ENCODE data around the gene SERPINB8. TPM values are rescaled to one million over a fixed set of nuclear protein-coding genes. Genes with fewer than 3 reads are reported as not detected.

Gene SERPINB8
- total RNA-seq, 1 donor from 2014 or later = 22.0 TPM

DNA sequence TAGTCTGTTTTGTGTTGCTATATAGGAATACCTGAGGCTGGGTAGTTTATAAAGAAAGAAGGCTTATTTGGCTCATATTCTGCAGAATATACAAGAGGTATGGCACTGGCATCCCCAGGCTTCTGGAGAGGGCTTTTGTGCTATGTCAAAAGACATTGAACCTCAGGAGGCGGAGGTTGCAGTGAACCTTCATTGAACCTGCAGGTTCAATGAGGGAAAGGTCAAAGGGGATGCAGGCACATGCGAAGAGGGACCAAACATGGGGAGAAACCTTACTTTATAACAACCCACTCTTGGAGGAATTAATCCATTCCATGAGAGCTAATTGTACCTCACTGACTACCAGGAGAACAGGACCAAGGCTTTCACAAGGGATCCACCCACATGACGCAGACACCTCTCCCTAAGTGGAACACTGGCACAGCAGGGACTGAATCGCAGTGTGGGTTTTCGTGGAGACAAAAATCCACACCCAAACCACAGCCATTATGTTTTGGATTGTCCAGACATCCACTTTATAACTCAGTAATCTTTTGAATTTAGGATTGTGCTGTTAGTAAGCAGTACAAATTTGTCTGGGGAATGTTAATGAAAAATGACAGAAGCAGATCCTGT, 4.1 kb upstream of the SERPINB8 start:
- no peak for DNase-seq (ENCODE audit: low spot score)

DNA sequence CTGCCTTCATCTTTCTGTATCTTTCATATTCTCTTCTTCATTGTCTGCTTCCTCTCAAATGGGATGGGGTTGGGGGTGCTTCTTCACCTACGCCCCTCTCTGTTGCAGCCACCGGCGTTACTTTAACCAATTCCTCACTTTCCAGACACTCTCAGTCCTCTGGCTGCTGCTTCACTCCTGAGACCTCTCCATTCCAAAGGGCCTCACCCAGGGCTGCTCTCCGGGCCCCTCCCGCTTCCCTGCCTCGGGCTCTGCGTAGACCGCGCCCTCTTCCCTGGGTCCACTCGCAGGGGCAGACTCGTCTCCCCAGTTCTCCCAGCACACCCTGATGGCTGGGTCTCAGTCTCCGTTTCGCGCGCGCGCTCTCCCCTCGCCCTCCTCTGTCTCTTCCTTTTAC, 926 bp downstream of the SERPINB8 start:
- DNase-seq (ENCODE audit: low spot score) = peak; percentile 62

DNA sequence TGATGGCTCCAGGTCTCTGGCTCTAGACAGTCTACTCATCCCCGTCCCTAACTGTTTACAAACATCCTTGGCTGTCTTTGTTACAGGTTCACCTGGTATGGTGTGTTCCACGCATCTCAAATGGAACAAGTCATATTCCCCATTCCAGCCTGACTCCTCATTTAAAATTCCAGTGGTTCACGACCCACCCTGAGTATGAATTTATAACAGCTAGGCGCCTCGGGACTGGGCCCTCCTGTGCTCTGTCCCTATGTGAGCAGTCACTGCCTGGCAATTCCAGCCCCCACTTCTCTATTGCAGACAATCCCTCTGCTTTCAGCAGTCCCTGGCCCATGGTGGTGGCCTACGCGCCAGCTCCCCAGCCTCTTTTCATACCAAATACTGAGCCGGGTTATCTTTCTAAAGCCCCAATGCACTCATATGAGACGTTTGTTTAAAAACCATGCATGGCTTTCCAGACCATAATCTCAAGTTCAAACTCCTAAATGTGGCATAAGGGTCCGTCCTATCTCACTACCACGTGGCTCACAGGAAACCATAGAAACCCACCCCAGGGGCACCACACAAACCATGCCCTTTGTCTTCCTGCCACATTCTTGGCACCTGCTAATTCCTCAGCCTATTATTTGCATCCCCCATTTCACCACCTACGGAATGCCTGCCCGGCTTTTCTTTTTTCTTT, 1.6 kb downstream of the SERPINB8 start:
- no peak for DNase-seq (ENCODE audit: low spot score)

DNA sequence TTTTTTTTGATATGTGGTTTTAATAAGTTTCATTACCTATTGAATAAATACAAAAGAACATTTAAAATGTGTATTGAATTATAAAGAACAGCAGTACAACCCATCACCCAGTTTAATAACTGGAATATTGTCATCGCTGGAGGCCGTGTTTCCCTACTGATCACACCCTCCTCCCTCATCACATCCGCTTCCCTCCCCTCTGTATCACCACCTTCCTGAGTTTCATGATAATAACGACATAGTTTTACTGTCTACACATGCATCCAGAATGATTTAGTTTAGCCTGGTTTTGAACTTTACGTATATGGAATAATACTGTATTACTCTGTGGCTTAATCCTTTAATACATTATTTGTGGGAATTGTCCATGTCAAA, 2.1 kb downstream of the SERPINB8 start:
- no peak for DNase-seq (ENCODE audit: low spot score)

DNA sequence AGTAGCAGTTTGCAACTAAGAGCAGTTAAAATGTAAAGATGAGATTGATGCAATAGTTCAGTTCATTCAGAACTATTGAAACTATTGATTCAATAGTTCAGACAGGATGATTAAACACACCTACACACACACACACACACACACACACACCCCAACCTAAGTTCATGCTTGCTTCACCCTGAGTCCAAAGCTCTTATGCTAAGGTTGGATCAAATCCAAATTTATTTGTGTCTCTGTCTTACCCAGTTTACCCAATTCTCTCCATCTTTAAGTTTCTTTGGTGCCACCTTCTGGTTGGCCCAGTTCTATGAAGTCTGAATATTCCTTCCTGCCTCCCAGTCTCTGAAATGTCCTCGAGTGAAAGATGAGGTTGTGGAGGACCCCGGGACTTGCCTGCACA, 5.1 kb downstream of the SERPINB8 start:
- DNase-seq (ENCODE audit: low spot score) = no peak

DNA sequence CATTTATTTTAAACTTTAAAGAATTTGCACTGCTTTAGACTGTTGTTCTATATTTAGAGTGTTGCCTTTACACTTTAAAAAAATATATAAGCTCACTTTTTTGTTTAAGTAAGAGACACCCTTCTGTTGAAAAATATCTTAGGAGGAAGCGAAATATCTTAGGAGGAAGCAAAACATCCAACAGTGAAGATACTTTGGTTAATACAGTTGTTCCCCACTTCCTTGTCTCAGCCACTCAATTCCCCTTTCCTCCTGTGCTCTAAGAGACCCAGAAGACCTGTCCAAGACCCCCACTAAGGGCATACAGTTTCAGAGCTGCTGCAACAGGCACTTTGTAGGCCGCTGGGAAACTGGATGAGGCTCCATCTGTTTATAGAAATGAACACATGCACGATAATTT, 5.7 kb downstream of the SERPINB8 start:
- no peak for DNase-seq (ENCODE audit: low spot score)

DNA sequence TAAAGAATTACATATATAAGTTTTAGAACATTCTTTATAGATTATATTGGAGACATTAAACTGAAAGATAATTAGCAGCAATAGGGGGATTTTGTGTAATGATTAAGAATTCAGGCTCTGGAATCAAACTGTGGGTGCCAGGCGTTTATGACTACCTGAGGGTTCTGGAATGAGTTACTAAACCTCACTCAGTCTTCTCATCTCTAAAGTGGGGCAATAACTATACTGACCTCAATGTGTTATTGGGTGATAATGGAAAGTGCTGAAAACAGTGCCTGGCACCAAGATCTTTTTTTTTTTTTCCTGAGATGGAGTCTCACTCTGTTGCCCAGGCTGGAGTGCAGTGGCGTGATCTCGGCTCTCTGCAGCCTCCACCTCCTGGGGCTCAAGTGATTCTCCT, 7.2 kb downstream of the SERPINB8 start:
- DNase-seq (ENCODE audit: low spot score) = no peak

DNA sequence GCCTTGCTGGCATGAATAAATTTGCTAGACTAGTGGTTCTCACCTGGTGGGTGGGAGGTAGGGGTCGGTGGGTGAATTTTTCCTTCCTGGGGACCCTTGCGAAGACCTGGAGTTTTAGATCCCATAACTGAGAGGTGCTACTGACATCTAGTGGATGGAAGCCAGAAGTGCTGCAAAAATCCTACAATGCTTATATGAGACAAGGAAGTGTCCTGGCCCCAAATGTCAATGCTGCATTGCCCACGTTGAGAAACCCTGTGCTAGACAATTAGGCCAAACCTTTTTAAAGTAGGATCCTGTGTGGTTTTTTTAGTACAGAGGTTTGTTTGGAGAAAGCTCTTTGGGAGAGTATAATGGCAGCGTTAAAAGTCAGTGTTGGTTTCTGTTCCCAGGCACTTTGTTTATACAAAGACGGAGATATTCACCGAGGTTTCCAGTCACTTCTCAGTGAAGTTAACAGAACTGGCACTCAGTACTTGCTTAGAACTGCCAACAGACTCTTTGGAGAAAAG, 9.6 kb downstream of the SERPINB8 start:
- DNase-seq (ENCODE audit: low spot score) = peak; percentile 68

DNA sequence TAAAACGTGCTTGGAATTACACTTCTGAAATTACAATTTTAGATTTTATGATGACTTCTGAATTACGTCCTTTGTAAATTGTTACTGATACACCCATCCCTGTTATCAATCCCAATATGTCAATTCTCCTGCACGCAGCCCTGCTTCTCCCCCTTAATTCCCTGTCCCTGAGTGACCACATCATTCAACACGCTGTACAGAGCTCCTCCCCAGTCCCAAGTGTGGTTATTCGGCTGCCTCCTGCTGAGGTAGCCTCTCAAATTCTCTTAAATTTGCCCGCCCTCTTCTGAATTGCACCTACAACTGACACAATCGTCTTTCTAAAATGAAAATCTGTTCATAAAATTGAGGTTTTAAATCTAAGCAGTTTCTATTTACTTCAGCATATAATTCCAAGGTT, 10.1 kb downstream of the SERPINB8 start:
- no peak for DNase-seq (ENCODE audit: low spot score)

DNA sequence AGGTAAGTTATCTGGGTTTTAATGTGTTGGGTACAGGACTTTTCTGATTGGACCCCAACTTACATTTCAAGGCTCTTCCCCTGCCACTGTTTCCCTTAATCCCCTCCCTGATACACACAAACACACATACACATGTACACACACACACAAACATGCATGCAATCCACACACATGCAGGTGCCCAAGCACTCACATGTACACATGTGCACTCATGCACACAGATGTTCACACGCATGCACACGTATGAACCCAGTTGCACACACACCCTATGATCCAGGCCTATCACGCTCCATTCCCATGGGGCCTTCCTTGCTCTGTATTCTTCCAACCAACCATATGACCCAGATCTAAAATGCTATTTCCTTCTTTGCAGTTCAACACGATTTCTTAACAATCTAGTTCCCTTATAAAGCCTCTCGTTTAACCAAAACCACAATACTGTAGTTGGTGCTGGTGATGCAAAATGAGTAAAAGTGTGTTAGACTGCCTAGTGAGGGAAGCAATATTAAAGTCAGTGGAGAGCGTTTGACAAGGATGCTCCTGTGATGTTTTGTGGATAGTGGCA, 11.1 kb downstream of the SERPINB8 start:
- DNase-seq (ENCODE audit: low spot score) = no peak

DNA sequence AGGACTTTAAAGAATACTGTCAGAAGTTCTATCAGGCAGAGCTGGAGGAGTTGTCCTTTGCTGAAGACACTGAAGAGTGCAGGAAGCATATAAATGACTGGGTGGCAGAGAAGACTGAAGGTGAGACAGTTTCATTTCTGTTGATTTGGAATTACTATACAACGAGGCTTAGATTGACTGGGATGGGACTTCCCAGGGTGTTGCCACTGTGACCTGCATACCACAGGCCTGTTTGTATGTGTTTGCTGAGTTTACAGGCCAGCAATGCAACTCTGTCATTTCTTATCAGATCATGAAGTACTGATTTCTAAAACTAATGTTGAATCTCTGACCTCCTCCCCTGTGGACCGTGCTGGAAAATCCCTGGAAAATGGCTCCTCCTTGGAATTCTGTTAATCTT, 11.8 kb downstream of the SERPINB8 start:
- no peak for DNase-seq (ENCODE audit: low spot score)

DNA sequence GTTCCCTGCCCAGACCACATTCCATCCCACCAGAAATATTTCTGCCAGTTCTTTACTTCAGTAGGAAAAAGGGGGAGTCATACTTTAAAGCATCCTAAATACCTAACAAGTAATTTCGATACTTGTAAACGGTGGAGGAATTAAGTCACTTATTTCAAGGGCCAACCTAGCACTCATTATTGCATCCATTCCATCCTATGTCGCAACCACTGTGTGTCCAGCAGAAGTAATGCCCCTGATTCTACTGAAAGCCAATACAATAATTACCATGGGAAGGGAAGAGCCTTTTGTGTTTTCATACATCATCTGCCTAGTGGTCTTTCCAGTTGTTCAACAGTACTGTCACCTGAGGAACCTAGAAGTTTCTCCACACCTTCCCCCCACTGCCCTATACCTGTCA, 12.5 kb downstream of the SERPINB8 start:
- no peak for DNase-seq (ENCODE audit: low spot score)

DNA sequence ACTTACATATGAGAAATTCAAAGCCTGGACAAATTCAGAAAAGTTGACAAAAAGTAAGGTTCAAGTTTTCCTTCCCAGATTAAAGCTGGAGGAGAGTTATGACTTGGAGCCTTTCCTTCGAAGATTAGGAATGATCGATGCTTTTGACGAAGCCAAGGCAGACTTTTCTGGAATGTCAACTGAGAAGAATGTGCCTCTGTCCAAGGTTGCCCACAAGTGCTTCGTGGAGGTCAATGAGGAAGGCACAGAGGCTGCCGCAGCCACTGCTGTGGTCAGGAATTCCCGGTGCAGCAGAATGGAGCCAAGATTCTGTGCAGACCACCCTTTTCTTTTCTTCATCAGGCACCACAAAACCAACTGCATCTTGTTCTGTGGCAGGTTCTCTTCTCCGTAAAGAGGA, 17.0 kb downstream of the SERPINB8 start:
- DNase-seq (ENCODE audit: low spot score) = no peak

DNA sequence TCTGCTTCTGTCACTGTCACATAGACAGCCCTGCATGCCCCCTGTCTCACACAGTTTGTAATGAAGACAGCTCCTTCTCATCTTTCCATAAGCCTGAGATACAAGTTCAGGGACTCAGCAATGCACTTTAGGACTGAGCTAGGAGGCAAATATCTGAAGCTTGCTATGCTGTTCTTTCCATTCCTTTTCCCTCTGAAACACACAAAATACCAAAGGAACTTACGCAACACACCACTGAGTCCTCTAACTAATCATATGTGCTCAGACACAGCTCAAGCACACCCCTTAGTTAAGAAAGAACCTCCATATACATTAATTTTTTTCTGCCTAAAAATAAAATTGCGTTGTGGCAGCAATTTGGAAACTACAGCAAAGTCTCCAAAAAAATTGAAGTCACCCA, 17.9 kb downstream of the SERPINB8 start:
- no peak for DNase-seq (ENCODE audit: low spot score)

DNA sequence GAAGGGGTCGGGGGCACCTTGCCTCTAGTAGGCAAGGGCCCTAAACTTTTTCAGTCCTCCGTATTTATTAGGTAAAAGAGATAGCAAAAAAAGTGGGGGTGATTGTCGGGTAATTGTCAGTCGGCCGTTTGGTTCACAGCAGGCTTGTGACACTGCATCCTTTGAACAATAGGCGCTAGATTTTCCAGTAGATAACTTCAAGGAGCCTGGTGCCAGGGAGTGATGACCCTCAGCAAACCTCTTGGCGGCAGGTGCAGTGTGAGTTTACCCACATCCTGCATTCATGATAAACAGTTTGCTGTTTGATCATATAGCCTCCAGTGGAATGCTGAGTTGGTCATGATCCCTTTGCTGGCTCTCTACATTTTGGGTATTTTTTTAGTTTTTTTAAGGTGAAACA, 22.9 kb downstream of the SERPINB8 start:
- no peak for DNase-seq (ENCODE audit: low spot score)

DNA sequence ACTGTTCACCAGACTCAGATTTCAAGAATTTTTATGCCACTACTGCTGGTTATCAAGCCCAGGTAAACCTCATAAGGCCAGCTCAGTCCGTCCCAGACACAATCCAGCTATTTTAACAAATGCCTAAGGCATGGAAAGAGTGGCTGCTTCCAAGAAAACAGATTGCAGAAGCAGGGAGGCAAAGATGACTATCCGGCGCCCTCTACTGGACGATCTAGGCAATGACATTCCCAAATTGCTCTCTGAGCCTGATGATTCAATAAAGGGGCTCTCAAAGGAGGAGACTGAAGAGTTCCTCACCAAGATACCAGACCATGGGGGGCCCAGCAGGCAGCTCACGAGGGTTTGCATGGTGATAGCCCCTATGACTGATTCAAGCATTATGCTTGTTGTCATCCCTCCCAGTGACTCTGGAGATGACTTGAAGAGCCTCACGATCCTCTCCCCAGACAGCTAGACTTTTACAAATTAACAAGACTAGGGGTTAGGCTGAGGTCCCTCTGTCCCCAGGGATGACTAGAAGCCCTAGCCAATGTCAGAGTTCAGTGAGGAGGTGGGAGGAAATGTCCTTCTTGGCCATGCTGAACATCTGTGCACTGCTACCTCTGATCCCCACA, 25.0 kb downstream of the SERPINB8 start:
- DNase-seq (ENCODE audit: low spot score) = no peak

DNA sequence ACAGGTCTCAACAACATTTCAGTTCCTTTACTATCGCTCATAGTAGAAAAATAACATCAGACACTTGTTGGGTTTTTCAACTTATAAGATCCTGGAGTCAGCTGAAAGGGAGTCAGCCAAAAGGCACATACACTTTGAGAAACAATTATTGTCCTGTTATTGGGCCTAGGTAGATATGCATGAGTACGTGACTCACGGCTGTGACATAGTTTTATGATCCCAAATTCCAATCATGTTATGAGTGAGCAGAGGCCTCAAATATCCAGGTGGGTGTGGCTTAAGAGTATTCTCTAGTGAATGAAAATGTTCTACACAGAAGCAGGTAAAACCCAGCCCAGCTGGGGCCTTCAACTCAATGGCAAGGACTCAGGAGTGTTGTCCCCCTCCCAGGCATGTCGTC, 27.2 kb downstream of the SERPINB8 start:
- no peak for DNase-seq (ENCODE audit: low spot score)

DNA sequence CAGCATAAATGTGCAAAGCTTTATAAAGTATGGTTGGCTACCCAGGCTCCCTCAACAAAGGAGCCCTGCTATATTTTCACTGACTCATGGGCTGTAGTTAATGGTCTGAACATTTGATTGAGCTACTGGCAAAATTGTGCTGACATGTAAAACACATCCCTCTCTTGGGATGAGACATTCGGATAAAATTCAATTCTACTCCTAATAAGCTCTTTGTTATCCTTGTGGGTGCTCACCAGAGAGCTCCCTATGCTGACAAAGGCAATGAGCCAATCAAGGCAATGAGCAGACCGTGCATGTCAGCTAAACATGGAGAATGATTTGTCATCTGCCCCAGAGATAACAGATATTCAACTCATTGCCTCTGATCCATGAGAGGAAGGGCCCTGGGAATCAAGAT, 27.7 kb downstream of the SERPINB8 start:
- DNase-seq (ENCODE audit: low spot score) = no peak

DNA sequence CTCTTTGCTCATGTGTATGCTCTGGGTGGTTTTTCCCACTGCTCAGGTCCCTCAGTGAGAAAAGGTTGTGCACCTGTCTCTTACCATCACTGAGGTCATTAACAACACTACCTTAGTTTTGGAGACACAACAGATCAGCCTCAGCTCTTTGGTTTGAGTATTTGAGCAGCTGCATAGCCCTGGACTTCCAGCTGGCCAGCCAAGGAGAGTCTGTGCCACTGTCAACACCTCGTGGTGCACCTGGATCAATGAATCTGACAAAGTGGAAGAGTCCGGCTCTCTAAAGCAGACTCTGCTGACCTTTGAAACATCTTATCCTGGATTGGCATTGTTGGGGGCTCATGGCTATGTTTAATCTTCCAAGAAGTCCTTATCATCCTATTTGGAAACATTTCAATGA, 30.0 kb downstream of the SERPINB8 start:
- DNase-seq (ENCODE audit: low spot score) = no peak

DNA sequence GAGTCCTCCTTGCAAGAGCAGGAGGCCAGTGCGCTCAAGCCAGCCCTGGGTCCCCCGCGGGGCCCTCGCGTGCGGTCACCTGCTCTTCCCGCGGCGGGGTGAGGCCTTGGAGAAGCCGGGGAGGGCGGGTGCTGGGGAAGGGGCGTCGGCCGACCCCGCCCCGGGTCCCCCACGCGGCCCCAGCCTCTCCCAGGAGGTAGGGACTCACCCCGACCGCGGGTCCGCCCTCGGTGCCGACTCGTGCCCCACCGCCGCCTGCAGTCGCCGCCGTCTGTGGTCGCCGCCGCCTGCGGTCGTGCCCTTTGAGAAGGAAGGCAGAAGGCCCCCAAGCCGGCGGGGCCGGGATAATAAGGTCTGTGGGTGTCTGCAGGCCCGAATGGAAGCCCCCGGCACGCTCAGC, 32.7 kb downstream of the SERPINB8 start:
- no peak for DNase-seq (ENCODE audit: low spot score)

DNA sequence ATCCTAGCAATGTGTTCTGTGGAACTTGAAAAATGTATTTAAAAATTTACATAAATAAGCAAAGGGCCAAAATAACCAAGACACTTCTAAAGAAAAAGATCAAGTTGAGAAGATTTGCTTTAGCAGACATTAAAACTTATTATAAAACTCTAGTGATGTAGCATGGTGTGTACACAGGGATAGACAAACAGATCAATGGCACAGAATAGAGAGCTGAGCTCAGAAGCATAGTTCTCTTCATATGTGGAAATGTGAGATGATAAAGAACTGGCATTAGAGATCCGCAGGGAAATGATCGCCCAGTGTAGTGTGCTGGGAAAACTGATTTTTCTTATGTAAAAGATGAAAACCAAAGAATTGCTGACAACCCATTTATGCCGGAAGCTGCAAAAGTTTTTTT, 39.4 kb downstream of the SERPINB8 start:
- DNase-seq (ENCODE audit: low spot score) = no peak

DNA sequence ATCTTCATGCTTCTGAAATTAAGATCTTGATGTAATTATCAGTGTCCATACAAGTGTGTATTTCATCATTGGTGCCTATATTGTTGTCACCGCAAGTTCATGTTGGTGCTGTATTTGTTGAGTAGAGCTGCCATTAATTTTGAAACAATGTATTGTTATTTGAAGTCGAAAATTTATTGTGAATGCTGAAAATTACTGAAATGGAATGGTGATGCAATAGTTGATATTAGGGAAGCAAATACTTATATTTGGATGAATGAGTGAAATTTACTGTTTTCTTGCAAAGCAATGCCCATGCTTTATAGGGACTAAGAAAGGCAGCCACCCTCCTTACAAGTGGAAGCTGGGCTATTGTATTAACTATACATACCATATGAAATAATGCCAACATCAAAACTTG, 41.6 kb downstream of the SERPINB8 start:
- DNase-seq (ENCODE audit: low spot score) = no peak

DNA sequence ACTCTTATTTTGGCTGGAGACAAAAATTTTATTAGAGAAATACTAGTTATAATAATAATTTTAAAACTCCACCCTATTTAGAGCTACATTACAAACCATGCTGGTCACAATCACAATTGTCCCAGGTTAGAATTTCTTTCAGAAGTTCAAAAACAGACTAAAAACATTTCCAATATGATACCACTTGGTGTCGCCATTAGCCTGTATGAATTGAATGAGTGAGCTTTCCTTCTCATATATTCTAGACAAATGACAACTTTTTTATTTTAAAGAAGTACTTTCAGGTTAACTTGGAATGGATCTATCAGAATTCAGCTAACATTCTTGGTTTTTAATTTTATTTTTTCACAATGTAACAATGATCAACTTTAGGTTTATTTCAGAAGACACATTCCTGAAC, 48.0 kb downstream of the SERPINB8 start:
- no peak for DNase-seq (ENCODE audit: low spot score)

Data from ureter (tissue), 1 donor.